GM12878 (cell line): ENCODE results near the gene SCNN1A. TPM values are rescaled to one million over a fixed set of nuclear protein-coding genes. Genes with fewer than 3 reads are reported as not detected.

Experiments
- CBFB ChIP-seq: IDR thresholded peaks from 2 replicates; pipeline ENCODE4 v1.6.1; 2016; ENCODE audit warnings: antibody characterized with exemption, low read depth
- CBX5 ChIP-seq: sonication (generic); IDR thresholded peaks from 2 replicates; pipeline ENCODE4 v1.6.1; 2016; ENCODE audit warnings: low read depth, moderate library complexity, mild to moderate bottlenecking, inconsistent platforms
- DPF2 ChIP-seq: fragments of 450-650 bp; IDR thresholded peaks from 2 replicates; pipeline ENCODE4 v1.6.1; 2017; ENCODE audit warnings: mild to moderate bottlenecking
- ETV6 ChIP-seq, 2 experiments: fragments of 450-650 bp in 1 of 2; IDR thresholded peaks in 1 of 2; conservative IDR thresholded peaks in 1 of 2; 2 replicates each; pipeline ENCODE4 v1.6.1; 2014; ENCODE audit warnings: antibody characterized with exemption in 1 of 2, borderline replicate concordance in 1 of 2, low read depth in 1 of 2, mild to moderate bottlenecking in 1 of 2, moderate library complexity in 1 of 2
- FOXM1 ChIP-seq: IDR thresholded peaks from 2 replicates; pipeline ENCODE4 v1.6.1; 2012; ENCODE audit warnings: low read depth, mild to moderate bottlenecking, inconsistent platforms, low read length, moderate library complexity
- LARP7 ChIP-seq: fragments of 450-650 bp; IDR thresholded peaks from 2 replicates; pipeline ENCODE4 v1.6.1; 2017; ENCODE audit warnings: mild to moderate bottlenecking
- NFXL1 ChIP-seq: fragments of 450-650 bp; IDR thresholded peaks from 2 replicates; pipeline ENCODE4 v1.6.1; 2017; ENCODE audit warnings: antibody characterized with exemption, mild to moderate bottlenecking, borderline replicate concordance
- POLR2AphosphoS2 ChIP-seq: IDR thresholded peaks from 2 replicates; pipeline ENCODE4 v1.6.1; 2011; ENCODE audit warnings: low read depth, mild to moderate bottlenecking, low read length, improper control_type of control experiment, moderate library complexity
- RUNX3 ChIP-seq: IDR thresholded peaks from 2 replicates; pipeline ENCODE4 v1.6.1; 2012; ENCODE audit warnings: low read length, inconsistent platforms
- ZBTB40 ChIP-seq: fragments of 450-650 bp; IDR thresholded peaks from 2 replicates; pipeline ENCODE4 v1.6.1; 2016; ENCODE audit warnings: mild to moderate bottlenecking, moderate library complexity, borderline replicate concordance
- ZNF592 ChIP-seq: fragments of 450-650 bp; IDR thresholded peaks from 2 replicates; pipeline ENCODE4 v1.6.1; 2017; ENCODE audit warnings: mild to moderate bottlenecking, moderate library complexity
- polyA plus RNA-seq, 11 experiments: library from polyadenylated mRNA; depleted of rRNA in 4 of 11; unstranded in 6 of 11; stranded (reverse) in 5 of 11; fragments of >200 nt; fragmentation: Nextera tagmentation in 4 of 11; fragmentation: Illumina TruSeq in 1 of 11; extraction: Ambion mirVana in 4 of 11; extraction: Trizol in 1 of 11; gene quantifications; 1 replicate in 1 of 11; 2 replicates in 10 of 11; pipeline versions ENCODE4 v1.2.1 to v1.2.3, GENCODE V29; 2011 to 2016; ENCODE audit warnings: inconsistent platforms in 2 of 11, missing spikeins in 2 of 11, low read depth in 1 of 11
- total RNA-seq, 4 experiments: library from RNA; depleted of rRNA in 3 of 4; stranded (reverse); fragments of >200 nt in 3 of 4; fragmentation: Illumina TruSeq in 1 of 4; extraction: Trizol in 1 of 4; gene quantifications; 2 replicates each; pipeline versions ENCODE4 v1.2.1 to v1.2.3, GENCODE V29; 2013 to 2021
- TF ChIP-seq, protein P1 (sequence below): fragments of 450-650 bp; conservative IDR thresholded peaks from 2 replicates; pipeline ENCODE4 v1.6.1; 2017; ENCODE audit warnings: mild to moderate bottlenecking, moderate library complexity
- TF ChIP-seq, protein P2 (sequence below): IDR thresholded peaks from 2 replicates; pipeline ENCODE4 v1.6.1; 2011; ENCODE audit warnings: low read depth, low read length, improper control_type of control experiment, borderline replicate concordance
- TF ChIP-seq, protein P3 (sequence below): IDR thresholded peaks from 2 replicates; pipeline ENCODE4 v1.6.1; 2012; ENCODE audit warnings: low read depth, low read length, improper control_type of control experiment
- TF ChIP-seq, protein P4 (sequence below): fragments of 450-650 bp; IDR thresholded peaks from 2 replicates; pipeline ENCODE4 v1.6.1; 2016; ENCODE audit warnings: mild to moderate bottlenecking

The SCNN1A gene
- total and polyA plus RNA-seq, 10 of the 15 experiments (the other 5 are each of a cell fraction or from before 2014, with no cell fraction given) = 0.14 to 0.69 TPM; not detected in 8

- TF ChIP-seq, protein P1, sequence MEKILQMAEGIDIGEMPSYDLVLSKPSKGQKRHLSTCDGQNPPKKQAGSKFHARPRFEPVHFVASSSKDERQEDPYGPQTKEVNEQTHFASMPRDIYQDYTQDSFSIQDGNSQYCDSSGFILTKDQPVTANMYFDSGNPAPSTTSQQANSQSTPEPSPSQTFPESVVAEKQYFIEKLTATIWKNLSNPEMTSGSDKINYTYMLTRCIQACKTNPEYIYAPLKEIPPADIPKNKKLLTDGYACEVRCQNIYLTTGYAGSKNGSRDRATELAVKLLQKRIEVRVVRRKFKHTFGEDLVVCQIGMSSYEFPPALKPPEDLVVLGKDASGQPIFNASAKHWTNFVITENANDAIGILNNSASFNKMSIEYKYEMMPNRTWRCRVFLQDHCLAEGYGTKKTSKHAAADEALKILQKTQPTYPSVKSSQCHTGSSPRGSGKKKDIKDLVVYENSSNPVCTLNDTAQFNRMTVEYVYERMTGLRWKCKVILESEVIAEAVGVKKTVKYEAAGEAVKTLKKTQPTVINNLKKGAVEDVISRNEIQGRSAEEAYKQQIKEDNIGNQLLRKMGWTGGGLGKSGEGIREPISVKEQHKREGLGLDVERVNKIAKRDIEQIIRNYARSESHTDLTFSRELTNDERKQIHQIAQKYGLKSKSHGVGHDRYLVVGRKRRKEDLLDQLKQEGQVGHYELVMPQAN = peak; percentile 65; the same call in 1 of the 2 replicates
- TF ChIP-seq, protein P2, sequence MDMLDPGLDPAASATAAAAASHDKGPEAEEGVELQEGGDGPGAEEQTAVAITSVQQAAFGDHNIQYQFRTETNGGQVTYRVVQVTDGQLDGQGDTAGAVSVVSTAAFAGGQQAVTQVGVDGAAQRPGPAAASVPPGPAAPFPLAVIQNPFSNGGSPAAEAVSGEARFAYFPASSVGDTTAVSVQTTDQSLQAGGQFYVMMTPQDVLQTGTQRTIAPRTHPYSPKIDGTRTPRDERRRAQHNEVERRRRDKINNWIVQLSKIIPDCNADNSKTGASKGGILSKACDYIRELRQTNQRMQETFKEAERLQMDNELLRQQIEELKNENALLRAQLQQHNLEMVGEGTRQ = no peak
- TF ChIP-seq RUNX3 = no peak; the same call in 1 of the 2 replicates
- no peak for TF ChIP-seq ZNF592
- TF ChIP-seq ZBTB40 = no peak; the same call in 1 of the 2 replicates
- TF ChIP-seq FOXM1 = no peak
- TF ChIP-seq CBX5 = no peak
- 0 out of 2 replicates have a peak, but pooled peaks have one; percentile 12 for TF ChIP-seq DPF2
- TF ChIP-seq POLR2AphosphoS2 = 0 out of 2 replicates have a peak, but pooled peaks have one; percentile 28
- TF ChIP-seq ETV6 (conservative IDR thresholded peaks at IDR 0.05 in 1 of 2, IDR thresholded peaks at IDR 0.05 in 1 of 2; ENCODE audit: borderline replicate concordance in 1 of 2, low read depth in 1 of 2) = no peak
- 0 out of 2 replicates have a peak, but pooled peaks have one; percentile 31 for TF ChIP-seq CBFB
- TF ChIP-seq, protein P3, sequence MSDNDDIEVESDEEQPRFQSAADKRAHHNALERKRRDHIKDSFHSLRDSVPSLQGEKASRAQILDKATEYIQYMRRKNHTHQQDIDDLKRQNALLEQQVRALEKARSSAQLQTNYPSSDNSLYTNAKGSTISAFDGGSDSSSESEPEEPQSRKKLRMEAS = no peak
- no peak for TF ChIP-seq NFXL1
- TF ChIP-seq, protein P4, sequence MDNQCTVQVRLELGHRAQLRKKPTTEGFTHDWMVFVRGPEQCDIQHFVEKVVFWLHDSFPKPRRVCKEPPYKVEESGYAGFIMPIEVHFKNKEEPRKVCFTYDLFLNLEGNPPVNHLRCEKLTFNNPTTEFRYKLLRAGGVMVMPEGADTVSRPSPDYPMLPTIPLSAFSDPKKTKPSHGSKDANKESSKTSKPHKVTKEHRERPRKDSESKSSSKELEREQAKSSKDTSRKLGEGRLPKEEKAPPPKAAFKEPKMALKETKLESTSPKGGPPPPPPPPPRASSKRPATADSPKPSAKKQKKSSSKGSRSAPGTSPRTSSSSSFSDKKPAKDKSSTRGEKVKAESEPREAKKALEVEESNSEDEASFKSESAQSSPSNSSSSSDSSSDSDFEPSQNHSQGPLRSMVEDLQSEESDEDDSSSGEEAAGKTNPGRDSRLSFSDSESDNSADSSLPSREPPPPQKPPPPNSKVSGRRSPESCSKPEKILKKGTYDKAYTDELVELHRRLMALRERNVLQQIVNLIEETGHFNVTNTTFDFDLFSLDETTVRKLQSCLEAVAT = 0 out of 2 replicates have a peak, but pooled peaks have one; percentile 57
- 0 out of 2 replicates have a peak, but pooled peaks have one; percentile 50 for TF ChIP-seq LARP7
These were observed 33.8 kb downstream of the SCNN1A start, which contains the start of gene TNFRSF1A (continued) for GRCh38 chr12:6341417-6342139.
